GM21381 (cell line): ENCODE results near the gene ZDHHC4.

Experiments used
- ATAC-seq: cut with Tn5 transposase; IDR thresholded peaks from one replicate; pipeline ENCODE4 v1.9.1; 2021; ENCODE audit warnings: mild to moderate bottlenecking, moderate library complexity; ENCODE audit not compliant: unreplicated experiment

Gene ZDHHC4

DNA sequence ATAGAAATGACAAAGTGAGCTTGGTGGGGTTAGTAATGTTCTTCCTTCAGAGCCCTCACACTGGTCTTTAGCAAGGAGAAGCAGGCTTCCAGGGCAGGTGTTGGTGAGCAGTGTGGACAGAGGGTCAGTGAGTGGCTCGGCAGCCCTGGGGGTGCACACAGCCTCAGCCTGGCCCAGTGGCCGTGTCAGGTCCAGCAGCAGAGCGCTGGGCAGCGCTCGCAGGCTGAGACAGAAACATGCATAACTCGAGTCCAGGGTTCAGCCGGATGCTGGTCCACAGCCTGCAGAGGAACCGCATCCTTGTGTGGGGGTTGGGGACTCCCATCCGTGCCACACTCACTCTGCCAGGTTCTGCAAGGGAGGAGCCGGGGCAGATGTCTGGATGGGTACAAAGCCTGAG is 27.2 kb downstream of the ZDHHC4 start:
- no peak for ATAC-seq

DNA sequence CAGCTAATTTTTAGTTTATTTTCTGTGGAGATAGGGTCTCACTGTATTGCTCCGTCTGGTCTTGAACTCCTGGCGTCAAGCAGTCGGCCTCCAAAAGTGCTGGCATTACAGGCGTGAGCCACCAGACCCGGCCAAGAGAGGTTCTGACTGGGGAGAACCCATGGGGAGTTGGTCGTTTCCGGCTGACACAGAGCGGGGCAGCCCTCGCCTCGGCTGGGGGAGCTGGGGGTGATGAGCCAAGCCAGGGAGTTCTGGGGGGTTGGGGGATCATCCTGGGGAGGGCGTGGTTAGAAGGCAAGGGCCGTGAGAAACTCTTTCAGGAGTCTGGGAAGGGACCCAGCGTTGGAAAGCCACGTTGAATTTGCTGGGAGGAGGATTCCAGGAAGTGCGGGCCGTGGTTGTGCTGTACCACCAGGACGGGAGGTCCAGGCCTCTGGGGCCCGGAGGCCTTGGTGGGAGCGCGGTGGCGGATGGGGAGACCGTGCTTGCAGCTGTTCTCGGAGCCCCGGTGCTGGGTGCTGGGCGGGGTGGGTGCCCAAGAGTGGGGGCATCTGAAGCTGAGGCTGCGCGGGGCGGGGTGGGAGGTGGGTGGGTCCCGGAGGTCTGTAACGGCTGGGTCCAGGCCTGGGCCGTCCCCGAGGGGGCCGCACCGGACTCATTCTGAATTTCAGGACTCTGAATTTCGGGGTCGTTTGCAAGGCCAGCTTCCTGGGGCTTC is 29.8 kb downstream of the ZDHHC4 start:
- no peak for ATAC-seq

DNA sequence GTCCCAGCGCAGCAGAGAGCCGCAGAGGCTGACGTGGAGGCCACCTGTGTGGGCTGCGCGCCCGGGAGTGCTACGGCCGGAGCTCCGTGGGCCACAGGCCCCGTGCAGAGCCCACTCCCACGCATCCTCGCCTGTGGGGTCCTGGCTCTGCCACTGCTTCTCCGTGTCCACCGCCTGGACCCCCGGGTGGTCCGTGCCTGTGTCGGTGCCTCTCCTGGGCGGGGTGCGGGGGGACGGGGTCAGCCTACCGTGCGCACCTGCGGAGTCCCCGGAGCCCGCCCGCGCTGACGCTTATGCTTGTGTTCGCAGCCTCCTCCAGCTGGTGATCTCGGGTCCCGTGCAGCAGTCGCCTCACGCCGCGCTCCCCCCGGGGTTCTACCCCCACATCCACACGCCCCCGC is 30.4 kb downstream of the ZDHHC4 start:
- ATAC-seq, result no peak

DNA sequence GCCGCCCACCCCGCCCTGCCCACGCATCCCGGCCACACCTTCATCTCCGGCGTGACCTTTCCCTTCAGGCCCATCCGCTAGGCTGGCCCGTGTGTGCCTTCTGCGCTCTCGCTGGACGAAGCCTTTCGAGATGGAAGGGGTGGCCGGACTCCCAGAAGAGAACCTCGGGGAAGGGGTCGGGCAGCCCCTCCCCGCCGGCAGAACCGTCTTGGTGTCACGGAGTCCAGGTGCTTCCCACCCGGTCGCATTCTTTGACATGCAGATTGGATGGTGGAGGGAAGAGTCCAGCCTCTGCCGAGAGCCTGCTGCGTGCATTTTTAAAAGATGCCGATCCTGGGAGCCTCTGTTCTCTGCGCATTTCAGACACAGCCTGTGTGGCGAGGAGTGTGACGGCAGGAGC is 30.8 kb downstream of the ZDHHC4 start:
- no peak for ATAC-seq

DNA sequence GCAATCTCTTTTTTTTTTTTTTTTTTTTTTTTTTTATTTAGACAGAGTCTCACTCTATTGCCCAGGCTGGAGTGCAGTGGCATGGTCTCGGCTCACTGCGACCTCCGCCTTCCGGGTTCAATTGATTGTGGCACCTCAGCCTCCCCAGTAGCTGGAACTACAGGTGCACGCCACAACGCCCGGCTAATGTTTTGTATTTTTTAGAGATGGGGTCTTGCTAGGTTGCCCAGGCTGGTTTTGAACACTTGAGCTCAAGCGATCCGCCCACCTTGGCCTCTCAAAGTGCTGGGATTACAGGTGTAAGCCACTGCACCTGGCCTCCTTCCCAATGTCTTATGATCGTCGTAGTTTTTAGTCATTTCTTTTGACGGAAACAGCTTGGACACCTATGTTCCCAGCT is 31.5 kb downstream of the ZDHHC4 start:
- no peak for ATAC-seq

DNA sequence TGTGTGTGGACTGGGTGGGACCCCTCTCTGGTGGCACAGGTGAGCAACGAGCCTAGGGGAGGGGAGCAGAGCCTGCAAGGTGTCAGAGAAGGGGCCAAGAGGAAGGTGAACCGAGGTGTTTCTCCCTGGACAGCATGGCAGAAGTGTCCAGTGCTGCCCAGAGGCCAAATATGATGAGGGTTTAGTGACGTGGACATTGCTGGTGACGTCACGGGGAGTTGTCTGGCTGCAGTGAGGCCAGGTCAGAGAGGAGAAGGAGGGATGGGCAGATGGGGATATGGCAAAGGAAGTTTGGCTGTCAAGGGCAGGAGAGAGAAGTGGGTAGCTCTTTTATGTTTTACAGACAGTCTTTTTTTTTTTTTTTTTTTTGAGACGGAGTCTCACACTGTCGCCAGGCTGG is 35.6 kb downstream of the ZDHHC4 start:
- ATAC-seq, result no peak

DNA sequence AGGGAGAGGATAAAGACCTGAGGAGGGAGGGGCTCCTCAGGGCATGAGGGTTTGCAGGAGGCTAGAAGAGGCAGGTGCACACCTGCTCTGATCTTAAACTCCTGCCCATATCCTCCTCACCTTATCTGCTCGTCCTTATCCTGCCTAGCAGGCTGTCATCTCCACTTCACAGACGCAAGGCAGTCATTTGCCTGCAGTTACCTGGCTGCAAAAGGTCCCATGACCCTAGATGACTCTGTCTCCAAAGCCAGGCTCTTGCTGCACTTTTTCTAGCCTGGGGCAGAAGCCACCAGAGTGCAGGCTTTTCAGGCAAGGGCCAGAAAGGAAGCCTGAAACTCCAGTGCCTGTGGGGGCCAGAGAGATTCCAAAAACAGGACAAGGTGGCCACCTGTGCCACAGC is 36.5 kb downstream of the ZDHHC4 start:
- no peak for ATAC-seq

DNA sequence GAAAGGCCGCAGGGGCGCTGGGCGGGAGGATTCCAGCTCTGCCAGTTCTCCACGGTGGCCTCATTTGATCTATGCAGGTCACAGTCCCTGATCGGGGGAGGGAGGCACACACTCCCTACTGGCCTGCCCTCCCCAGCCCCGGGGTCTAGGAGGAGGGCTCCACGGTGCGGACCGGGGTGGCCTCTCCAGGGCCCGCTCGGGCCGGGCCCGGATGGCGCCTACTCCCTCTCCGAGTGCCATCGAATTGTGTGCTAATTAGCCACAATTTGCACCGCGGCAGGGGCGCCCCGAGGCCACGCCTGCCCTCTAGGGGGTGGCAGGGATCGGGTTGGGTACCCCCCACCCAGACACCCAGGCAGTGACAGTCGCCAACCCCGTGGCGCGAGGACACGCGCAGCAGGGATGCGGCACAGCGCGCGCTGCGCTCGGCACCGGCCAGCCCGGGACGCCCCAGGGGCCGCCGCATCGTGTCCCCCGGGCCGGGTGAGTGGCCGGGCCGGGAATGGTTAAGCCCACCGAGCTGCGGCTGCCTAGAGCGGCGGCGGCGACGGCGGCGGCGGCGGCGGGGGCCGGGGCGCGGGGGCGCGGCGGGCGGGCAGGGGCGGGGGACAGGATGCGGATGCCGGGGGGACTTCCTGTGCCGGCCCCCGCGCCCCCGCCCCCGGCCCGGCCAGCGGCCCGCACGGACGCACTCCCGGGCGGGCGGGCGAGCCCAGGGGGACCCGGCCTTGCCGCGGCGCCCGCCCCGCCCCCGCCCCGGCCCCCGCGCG is 37.9 kb downstream of the ZDHHC4 start, which contains the start of gene ZNF853:
TSS of gene ZNF853 (plus strand) at position 658 of the 770 bp plus-strand sequence. CDS start 565 bp downstream, outside the sequence.
- no peak for ATAC-seq

DNA sequence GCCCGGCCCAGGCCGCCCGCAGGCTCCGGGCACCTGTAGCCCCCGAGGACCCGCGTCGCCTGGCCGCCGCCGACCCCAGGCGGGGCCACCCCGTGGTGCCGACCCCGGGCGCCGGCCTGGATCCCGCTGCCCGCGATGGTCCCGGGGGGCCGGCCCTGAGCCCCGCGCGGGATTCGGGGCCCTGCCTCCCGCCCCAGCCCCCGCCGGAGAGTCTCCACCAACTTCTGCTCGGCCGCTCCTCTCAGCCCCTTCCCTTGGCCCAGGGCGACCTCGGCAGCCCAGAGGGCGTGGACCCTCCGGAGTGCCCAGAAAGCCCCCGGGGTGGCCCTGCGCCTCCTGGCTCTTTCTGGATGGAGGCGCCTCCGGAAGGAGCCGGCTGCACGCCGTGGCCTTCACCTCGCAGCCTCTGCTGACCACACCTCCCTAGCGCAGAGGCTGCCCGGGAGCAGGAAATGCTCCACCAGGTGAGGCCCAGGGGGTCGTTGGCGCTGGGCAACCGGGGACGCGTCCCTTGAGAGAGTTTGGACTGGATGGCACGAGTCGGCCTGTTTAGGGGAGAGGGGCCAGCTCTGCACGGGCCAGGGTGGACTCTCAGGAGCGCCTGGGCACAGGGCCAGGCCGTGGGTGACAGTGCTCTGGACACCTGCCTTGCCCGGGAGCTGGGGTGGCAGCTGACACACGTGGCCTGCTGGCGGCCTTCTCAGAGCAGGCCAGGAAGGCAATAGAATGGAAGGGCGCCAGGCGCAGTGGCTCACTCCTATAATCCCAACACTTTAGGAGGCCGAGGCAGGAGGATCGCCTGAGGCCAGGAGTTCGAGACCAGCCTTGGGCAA is 38.7 kb downstream of the ZDHHC4 start:
- ATAC-seq, result no peak

DNA sequence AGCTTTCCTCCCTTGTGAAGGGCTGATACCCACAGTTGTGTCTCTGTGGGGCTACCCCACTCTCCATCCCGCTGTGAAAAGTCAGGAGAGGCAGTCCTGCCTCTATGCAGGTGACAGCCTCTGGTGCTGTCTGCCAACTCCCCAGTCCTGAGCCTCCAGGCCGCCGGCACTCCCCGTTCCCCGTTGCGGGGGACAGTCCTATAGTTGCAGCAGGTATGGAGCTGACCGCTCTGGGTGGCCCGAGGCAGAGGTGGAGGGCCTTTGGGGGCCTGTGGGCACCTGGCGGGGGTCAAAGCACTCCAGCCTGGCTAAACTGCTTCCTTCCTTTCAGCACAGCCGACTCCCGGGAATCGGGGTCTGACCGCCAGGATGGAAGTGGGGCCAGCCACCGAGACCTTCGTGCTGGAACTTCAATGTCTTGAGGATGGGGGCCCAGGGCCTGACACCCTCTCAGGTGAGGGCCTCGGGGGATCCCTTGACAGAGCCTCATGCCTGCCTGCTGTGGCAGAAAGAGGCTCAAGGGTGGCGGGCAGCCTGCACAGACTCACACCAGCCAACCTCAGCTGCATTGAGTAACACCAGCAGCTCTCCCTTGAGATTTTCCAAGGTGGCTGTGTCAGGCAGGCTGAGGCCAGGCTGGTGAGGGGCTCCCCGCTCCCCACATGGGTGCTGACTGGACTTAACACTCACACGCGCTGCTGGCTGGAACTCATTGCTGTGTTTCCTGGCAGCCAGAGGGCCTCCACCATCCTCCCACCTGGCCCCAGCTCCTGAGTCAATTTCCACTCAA is 39.8 kb downstream of the ZDHHC4 start:
- ATAC-seq, result no peak

DNA sequence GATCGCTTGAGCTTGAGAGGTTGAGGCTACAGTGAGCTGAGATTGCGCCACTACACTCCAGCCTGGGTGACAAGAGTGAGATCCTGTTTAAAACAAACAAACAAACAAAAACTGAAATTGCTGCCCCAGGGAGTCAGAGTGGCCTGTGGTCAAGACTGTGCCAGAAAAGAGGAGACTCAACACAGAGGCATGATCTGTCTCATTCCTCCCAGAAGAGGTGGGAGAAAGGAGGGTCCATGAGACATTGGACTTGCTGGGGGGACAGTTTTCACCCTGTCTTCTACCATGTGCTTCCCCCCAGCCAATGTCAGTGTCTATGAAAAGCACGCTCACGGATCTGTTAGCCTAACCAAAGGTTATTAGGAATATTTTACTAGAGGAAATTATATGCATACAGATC is 41.4 kb downstream of the ZDHHC4 start:
- no peak for ATAC-seq

DNA sequence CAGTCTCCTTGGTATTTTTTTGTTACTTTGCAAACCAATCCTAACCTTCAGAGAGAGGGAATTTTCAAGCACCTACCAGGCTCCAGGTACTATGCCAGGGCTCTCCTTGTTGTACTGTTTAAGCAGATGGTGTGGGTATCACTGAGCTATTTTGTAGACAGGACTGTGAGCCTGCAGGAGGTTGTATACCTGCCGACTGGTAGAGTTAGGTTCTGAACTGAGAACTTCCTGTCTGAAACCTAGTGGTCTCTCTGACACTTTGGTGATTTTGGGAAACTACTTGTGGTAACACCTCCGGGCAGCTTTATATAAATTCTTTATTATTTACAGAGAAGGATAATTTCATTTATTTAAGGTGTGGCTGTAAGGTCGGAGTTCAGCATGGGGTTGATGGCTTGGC is 42.7 kb downstream of the ZDHHC4 start:
- no peak for ATAC-seq

DNA sequence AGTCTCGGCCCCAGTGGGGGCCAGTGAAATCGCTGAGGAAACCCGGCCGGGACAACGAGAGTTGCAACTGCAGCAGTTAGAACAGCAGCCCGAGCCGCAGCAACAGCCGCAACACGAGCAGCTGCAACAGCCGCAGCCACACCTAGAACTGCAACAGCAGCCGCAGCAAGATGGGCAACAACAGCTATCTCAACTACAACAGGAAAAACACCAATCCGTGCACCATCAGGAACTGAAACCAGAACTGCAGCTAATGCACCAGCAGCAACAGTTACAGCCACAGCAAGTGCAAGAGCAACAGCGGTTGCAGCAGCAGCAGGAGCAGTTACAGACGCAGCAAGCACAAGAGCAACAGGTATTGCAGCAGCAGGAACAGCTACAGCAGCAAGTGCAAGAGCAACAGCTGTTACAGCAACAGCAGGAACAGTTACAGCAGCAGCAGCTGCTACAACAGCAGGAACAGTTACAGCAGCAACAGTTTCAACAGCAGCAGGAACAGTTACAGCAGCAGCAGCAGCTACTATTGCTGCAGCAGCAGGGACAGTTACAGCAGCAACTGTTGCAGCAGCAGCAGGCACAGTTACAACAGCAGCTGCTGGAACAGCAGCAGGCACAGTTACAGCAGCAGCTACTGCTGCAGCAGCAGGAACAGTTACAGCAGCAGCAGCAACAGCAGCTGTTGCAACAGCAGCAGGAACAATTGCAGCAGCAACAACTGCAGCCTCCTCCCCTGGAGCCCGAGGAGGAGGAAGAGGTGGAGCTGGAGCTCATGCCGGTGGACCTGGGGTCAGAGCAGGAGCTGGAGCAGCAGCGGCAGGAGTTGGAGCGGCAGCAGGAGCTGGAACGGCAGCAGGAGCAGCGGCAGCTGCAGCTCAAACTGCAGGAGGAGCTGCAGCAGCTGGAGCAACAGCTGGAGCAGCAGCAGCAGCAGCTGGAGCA is 44.2 kb downstream of the ZDHHC4 start:
- ATAC-seq, result no peak

DNA sequence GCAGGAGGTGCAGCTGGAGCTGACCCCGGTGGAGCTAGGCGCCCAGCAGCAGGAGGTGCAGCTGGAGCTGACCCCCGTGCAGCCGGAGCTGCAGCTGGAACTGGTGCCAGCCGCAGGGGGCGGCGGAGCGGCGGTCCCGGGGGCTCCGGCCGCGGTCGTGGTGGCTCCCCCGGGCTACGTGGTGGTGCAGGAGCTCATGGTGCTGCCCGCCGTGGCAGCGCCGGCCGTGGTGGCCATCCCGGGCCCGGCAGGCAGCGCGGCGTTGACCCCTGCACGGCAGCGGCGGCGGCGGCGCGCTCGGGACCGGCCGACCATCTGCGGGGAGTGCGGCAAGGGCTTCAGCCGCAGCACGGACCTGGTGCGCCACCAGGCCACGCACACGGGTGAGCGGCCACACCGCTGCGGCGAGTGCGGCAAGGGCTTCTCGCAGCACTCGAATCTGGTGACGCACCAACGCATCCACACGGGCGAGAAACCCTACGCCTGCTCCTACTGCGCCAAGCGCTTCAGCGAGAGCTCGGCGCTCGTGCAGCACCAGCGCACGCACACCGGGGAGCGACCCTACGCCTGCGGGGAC is 45.0 kb downstream of the ZDHHC4 start:
- ATAC-seq, result no peak

DNA sequence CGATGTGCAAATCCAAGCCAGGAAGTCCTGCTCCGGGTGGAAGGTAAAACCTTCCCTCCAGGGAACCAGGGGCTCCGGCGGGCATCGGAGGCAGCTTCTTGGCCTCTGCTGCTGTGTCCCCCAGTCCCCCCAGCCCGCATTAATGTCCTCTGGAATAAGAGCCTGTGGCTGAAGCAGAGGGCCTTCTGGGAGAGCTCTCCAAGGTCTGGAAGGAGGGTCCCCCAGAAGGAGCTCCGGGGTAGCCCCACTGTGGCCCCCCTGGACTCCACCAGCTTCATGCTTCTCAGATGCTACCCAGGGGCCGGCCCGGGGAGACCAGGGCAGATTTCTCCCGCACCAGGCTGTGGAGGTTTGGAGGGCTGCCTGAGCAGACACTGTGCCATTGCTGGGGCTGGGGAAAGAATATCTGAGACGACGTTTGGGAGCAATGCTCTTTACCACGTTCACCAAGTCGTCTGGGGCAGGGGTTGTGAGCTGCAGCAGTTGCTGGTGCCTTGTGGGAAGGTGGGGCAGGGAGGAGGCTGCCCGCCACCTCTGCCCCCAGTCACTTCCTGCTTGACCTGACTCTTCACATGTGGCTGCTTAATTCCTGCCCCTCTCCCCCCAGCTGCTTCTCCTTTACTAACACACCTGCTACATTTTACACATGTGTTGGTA is 46.5 kb downstream of the ZDHHC4 start:
- ATAC-seq, result no peak

DNA sequence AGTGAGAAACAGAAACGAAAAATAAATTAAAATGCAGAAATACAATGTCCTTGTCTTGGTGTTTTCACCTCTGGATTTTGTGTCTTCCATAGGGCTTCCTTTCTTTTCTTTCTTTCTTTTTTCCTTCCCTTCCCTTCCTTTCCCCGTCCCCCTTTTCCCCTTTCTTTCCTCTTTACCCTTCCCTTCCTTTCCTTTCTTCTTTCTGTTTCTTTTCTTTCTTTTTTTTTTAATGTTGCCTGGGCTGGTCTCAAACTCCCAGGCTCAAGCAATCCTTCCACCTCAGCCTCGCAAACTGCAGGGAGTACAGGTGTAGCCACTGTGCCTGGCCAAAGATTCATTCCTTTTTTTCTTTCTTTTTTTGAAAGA is 47.0 kb downstream of the ZDHHC4 start:
- no peak for ATAC-seq

DNA sequence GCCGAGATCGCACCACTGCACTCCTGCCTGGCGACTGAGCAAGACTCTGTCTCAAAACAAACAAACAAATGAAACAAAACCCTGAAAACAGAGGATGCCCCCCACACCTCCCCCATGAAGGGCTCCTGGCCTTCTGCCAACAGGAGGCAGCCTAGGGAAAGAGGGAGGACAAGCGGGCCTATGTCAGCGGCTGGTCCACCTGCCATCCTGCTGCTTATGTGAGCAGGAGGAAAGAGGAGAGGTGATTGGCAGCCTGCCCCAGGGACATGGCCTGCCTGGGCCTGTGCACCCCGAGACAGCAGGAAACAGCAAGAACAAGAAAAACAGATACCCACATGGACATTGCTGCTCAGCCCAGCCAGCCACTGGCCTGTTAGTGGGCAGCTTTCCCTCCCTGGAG is 50.8 kb downstream of the ZDHHC4 start:
- no peak for ATAC-seq

DNA sequence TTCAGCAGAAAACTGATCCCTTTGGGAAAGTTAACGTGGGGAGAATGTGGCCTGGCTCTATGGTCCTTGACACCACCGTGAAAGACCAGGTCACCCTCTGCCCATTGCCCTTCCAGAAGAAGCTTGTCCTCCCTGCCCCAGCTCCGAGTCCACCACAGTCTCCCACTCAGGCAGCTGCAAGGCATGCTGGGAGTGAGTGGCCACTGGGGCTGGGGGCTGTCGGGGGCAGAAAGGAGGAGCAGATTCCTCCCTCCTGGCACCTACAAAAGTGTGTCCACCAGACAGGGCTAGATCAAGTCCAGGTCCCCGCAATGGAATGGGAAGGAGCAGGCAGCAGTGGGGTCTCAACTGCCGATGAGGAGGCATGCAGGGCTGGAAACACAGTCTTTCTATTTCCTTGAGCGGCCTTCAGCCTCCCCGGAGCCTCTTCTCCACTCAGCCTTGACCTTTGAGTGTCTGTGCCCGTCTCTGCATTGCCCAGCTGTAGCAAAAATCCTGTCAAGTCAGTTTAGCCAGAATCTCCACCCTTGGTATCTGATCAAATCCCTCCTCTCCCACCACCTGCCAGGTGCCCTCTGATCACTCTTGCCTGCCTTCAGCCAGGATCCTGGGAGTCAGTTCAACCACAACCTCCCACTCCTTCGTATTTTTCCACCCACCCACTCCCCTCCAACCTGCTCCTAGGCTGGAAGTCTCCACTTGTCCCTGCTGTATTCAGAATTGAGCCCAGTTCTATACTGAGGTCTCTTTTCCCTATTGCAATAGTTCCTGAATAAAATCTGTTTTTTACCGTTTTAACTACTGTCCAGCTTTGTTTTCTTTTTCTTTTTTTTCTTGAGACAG is 53.0 kb downstream of the ZDHHC4 start:
- no peak for ATAC-seq
